HG03342 (cell line): ENCODE measurements around the gene CGNL1.
A peak's percentile ranks its signal among the peaks of the same experiment; 100 is the strongest.

ENCODE experiments used
- ATAC-seq: cut with Tn5 transposase; IDR thresholded peaks from one replicate; pipeline ENCODE4 v1.9.1; 2021; ENCODE audit warnings: mild to moderate bottlenecking, moderate library complexity; ENCODE audit not compliant: unreplicated experiment

Gene CGNL1

DNA sequence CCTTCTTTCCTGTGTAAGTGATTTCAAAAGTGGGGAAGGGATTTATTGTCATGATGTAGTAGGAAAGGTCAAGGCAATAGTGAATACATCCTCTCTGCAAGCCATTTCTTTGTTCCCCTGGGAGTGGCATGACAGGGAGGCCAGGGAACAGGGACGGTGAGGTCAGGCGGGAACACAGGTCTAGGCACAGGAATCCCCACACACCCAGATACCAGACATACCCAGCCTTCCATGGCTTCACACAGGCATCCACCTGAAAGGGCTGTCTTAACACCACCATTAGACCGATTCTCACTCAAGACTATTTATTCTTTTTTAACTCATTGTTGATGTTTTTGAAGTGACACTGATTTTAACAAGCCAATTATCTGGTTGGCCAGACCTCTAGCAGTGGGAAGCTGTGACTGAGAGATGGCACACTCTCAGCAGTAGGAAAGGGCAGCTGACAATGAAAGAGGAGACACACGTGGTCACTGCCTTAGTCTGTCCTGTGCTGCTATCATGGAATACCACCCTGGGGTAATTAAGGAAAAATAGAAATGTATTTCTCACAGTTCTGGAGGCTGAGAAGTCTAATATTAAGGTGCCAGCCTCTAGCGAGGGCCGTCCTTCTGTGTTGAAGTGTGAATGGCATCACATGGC lies 140.8 kb downstream of the CGNL1 start:
- no peak for ATAC-seq

DNA sequence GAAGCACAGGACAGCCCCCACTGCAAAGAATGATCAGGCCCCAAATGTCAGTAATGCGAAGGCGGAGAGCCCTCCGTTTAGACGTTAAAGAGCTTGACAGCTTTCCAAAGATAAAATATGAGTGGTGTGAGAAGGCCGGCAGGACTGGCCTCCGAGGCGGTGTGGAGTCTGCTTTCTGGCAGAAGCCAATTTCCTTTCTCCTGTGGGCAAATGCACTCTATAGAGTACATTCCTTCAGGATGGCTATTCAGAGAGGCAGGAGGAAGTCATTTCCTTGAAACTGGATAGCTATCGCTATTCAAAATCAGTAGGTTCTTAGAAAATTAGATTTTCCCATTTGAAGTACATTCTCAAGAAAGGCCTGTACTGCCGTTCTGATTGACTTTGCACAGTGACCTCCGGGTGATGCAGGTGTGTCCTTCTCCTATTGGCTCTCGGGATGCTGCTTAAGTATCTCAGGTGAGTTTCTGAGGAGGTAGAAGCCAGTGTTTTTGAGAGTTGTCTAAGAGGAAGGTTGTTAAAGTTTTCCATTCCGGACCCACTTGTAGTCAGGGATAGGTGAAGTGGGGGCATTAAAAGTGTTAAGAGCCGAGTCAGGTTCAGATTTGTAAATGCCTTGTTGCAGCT lies 142.6 kb downstream of the CGNL1 start:
- no peak for ATAC-seq

DNA sequence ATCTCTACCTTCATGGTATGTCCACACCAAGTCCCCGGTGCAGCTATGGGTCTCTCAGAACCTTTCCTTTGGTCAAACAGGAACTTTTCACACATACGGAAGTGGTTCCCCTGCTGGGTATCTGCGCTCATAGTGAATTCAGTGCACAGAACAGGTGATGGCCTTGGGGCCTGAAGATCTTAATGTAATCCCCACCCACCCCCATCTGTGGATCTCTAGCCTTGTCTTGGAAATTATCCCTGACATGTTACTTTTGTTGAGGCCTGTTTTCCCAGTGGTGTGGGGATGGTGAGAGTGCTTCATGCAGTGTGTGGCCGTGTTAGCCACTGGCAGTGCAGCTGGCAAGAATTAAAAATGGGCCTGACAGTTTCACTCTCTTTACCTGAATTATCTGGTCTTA lies 143.5 kb downstream of the CGNL1 start:
- no peak for ATAC-seq

DNA sequence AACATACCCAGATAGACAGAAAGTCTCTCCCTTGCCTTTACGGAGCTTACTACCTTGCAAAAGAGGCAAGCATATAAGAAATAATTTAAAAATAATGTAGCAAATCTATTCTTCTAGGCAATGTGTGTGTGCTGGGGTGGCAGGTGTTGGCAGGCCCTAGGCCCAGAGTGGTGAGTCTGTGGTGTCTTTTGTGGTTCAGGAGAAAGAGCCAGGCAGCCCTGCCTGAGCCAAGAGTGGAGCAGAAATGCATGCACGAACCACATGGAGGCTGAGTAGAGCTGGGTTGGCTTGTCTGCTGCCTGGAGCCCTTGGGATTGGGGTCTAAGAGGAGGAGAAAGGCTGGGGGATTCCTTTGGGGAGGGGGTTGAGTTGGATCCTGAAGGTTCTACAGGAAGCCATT lies 145.2 kb downstream of the CGNL1 start:
- no peak for ATAC-seq

DNA sequence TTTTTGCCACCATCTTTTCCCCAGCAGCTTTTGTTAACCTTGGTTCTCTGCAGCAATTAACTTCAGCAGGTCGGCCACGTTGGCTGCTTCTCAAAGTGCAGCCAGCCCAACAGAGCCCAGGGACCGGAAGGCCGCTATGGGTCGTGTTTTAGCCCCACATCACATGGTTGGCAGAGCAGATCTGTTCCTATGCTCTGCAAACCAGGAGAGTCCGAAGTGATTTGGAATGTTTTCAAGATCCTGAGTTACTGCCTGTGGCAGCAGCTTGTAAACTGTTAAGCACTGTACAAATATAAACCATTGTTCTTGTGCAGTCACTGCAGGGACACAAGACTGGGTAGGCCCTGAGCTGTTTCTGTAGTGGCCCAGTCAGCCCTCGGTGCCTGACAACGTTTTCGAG lies 145.8 kb downstream of the CGNL1 start:
- no peak for ATAC-seq

DNA sequence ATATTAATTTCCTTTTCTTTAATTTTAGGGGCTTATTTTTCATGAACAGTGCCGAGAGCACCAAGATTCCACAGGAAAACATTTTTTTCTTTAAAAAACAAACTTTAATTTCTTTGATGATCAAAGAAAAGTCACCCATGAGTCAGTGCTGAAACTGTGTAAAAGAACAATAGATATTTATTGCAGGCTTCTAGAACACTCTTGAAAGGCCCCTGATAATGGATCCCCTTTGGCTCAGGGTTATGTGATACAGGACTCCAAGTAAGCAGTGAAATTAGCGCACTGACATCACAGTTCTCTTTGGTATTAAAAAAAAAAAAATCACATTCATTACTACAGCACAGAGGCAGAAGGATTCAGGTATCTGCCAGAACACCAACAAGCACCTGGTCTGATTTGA lies 149.3 kb downstream of the CGNL1 start:
- no peak for ATAC-seq

DNA sequence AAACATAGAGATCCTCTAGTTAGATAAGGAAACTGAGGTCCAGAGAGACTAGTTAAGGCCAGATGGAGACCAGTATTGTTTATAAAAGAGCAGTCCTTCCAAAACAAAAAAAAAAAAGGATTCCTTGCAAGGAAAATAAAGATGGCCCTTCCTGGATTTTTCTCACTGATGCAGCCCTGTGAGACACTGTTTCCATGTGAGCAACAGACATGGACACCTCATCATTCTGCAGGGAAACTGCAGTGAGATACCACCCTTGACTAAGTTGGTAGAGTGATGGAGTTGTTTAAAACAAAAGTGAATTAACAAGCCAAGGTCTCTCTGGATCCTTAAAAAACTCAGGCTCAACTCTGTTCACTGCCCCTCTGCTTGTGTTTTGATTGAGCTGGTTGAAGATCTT lies 149.8 kb downstream of the CGNL1 start:
- no peak for ATAC-seq

DNA sequence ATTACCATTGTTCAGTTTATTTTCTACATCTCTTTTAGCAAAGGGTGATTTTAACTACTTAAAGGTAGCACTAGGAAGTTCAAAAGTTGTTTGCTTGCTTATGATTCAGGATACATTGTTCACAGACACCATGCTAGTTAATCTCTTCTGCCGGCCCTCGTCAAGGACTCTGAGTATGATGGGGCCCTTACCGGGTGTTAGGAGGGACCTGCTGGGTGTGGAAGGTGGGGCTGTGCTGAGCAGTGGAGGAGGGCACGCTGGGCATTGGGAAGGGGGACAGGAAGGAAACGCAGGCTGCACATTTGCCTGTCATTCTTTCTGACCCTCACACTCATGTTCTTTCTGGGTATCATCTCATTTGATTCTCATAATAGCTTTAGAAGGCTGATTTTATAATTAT lies 150.3 kb downstream of the CGNL1 start:
- no peak for ATAC-seq

DNA sequence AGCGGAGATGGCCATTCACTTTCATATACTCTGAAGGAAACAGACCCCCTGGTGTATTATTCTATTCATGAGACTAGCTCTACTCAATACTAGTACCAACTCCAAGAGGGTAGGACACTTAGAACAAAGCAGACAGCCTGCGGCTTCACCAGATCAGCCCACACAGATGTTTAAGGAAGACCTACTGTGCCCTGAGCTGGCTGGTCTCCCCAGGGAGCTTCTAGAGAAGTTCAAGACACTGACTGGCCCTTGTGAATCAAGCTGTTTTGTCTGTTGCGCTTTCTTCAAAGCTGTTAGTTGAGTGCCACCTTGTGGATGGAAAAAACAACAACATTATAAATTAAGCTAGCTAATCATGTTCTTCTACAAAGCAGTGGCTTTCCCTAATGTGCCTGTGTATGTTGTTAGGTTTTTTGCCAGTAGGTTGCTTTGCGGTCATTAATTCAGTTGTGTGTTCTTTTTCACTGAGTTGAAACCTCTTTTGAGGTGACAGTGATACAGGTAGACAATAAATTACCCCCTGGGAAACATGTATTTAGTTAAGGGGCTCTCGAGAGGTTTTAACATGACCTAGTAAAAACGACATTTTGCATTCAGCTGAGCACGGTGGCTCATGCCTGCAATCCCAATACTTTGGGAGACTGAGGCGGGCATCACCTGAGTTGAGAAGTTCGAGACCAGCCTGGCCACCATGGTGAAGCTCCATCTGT lies 151.2 kb downstream of the CGNL1 start:
- no peak for ATAC-seq

DNA sequence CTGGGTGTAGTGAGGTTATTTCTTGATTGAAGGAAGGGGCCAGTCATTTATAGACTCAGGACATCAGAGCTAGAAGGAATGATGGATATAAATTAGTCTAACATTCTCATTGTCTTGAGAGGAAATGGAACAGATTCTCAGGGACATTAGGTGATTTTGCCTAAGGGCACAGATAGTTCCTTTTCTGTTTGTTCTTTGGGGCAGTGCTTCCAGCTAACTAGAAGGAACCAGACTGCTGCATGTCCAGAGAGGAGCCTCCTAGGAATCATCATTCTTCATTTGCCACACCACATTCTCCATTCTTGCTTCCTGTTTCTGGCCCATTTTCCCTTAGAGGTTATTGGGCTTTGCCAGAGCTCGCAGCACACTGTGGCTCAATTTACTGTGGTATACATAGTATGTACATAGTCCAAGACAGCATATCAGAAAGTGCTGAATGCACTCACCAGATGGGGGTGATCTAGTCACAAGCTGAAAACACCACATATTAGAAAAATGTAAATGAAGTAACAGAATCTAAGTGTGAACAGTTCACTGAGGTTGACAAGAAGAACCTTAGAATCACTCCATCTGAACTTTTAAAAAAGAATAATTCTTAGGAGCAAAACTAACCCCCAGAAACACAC lies 152.7 kb downstream of the CGNL1 start:
- no peak for ATAC-seq

DNA sequence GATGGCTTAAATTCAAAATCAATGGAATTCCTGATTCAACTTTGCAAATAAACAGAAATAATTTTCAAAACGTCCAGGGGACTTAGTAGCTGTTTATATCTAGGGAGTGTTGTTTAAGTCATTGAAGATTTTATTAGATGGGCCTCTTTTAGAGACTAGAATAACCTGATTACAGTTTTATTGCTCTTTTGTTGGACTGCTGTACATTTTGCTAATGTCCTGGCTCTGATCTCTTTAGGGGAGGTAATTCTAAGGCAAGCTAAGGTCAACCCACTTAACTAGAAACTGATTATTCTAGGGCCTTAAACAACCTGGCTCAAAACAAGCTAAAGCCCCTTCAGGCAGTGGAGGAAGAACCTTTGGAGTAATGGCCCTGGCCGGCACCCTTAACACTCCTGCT lies 153.4 kb downstream of the CGNL1 start:
- ATAC-seq, result no peak

DNA sequence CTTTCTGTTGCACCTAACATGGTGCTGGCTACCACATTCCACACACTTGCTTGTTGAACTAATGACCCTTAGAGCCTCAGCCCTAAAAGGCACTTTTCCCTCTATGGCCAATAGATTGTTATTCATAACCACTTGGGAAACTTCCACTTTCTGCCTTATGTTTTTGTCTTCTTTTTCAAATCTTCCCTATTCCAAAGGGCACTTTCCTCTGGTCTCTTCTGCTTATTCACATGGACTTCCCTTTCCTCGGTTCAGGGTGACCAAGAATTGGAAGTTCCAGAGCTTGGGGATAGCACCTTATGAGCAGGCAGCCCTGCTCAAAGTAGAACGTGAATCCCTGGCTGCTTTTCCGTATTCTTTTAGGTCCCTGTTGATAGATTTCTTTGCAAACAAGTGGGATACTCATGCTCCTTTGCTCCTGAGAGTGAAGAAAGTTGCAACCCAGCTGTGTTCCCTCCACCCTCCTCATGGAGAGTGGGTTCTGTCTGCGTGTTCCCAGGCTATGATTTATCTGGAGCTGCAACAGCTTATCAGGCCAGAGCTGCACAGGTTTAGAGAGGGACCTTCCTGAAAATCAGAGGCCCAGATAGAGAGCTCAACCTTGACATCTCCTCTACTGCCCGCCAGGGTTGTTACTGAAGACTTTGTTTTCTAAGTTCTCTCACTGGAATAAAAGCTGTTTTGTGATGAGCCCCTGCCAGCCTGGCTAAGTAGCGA lies 156.6 kb downstream of the CGNL1 start:
- ATAC-seq, result no peak

DNA sequence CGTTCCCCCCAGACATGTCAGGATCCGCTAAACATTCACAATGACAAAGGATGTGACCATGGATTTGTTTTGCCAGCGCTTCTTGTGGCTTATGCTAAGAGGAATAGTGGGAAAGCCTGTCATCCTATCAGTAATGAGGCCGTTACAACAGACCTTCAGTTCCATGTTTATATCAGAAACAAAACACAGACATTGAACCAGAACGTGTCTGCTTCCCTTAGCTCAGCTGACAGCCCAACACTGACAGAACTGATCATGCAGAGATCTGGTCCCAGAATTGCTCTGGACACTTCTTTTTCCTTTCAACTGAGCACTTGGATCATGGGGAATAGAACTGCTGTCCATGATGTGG lies 157.1 kb downstream of the CGNL1 start:
- no peak for ATAC-seq

DNA sequence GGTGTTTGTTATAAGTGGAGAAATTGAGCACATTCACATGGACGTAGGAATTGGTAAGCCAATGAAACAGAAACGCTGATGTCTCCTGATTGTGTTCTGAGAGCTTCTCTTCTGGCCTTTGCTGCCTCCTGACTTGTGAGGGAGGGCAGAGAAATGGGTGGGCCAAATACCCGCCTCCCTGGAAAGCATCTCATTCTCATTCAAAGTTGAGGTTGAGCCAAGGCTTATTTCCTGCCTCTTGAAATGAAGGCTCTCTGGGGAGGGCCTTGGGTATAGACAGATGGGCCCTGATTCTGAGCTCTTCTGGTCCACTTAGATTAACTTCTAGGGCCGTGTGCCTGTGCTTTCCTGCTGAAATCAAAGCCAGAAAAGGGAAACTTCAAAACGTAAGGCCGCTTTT lies 158.0 kb downstream of the CGNL1 start:
- no peak for ATAC-seq

DNA sequence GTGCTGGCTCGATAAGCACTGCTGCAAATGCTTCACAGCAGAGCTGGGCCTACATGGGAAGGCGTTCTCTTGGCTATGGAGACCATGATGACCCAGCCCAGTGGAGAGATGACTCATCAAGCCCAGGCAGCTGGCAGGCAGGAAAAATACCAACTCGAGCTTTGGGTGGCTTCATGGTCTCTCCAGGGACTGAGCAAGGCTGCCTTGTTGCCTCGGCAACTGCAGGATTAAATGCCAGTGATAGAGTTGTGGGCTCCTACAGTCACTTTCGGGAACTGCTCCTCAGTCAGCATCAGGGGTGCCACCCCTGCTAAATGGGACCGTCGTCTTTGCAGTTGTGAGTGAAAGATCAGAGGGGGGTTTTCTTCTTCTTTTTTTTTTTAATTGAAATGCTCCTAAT lies 160.8 kb downstream of the CGNL1 start:
- ATAC-seq, result no peak

DNA sequence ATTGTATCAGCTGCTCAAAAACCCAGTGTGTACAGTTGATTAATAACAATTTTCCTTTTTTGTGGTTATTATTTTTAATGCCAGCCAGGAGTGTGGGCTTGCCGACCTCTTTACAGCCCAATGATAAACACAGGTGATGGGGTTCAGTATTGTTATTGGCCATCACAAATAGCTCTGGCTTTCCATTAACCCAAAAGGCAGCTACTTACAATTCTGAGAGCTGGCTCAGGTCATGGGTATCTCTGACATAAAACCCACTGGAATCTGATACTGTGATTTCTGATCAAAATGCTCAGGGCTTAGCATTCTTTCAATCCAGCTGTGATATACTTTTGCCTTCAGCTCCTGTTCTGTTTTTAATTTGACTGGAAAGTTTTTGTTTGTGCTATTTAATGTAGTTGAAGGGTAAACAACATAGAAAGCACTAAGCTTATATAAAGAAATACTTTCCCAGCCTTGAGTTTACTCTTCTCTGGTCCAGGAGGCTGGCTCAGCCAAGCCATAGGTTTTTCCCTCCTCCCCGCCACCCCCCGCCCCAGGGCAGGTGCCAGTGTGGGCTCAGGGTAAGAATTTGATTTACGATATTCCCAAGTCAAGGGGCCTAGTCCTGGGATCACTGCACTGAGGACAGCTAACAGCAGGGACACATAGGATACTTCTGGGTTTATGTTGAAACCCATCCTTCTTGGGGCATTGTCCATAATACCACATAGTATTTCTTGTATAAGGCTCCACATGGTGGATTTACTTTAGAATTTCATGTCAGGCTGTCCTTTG lies 161.4 kb downstream of the CGNL1 start:
- no peak for ATAC-seq

DNA sequence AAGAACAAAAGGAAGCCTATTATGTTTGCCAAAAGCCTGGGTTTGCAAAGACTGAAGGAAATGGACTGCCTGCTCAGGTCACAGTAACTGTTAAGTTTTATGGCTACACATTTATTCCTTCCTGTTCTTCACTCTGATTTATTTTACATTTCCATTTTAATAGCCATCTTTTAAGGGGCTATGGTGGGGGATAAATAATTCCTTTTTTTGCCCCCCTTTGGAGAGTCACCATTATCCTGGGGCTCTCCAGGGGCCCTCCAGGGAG lies 161.9 kb downstream of the CGNL1 start:
- no peak for ATAC-seq

DNA sequence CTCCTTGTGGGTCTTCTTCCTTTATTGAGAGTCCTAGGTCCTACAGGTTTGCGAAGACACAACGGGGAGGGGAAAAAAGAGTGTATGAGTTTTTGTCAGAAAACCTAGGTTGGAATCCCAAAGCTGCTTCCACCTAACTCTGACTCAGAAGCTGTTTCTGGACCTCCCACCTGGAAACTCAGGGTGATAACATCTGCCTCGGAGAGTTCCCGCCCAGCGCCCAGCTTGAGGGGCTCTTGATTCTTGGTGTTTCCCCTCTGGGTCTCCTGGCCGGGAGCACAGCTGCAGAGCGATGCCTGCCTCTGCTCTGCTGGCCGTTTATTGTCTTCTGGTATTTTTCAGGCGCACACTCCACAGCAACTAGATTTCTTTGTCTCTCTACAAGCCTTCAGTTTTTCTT lies 162.5 kb downstream of the CGNL1 start:
- no peak for ATAC-seq

DNA sequence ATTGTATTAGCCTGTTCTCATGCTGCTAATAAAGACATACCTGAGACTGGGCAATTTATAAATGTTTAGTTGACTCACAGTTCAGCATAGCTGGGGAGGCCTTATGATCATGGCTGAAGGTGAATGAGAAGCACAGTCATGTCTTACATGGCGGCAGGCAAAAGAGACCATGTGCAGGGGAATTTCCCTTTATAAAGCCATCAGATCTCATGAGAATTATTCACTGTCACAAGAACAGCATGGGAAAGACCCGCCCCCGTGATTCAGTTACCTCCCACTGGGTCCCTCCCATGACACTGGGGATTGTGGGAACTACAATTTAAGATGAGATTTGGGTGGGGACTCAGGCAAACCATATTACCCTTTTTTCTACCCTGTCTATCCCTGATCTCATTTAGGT lies 163.9 kb downstream of the CGNL1 start:
- ATAC-seq, result no peak

DNA sequence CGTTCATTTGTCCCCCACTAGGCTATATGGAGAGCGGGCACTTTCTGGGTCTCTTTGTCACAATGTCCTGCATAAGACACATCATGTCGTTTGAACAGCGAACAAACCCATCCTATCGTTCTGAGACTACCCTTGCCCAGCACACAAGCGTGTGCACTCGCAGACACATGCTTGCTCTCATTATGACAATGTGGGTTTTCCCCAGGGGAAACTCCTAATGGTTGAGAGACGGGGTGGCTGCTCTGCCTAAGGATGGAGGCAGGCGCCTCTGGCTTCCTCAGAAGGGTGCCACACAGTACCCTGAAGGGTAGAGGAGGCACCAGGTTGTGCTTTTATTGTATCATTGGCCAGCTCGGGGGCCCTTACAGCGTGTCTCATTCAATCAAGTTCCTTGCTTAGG lies 164.4 kb downstream of the CGNL1 start:
- ATAC-seq, result peak; percentile 68

DNA sequence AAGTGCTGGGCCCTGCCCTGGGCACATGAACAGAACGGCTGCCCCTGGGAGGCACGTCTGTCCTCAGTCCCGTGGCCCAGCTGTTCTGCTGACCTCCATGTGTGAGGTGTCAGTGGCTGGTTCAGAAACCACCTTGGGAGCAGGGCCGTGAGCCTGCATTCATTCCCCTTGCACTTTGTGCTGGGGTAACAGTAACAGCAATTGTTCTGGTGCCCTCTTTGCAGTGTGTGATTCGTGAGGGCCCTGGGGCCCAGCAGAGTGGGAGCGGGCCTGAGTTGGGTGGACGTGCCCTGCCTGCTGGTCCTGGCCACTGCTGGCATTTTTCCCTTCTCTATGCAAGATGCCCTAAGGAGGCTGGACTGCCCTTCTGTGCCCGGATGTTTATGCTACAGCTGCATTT lies 165.0 kb downstream of the CGNL1 start:
- no peak for ATAC-seq
